Measurements from ENCODE around the gene KCNIP1.

Gene KCNIP1

GRCh38 chr5:170571281-170571731 lies 67.5 kb downstream of the KCNIP1 start:
- Mint-ChIP-seq H3K4me3 (no peak overlapping the region), H3K27me3 (ENCODE audit: low read depth) (peaks cover 46% of the 10 kb centered on the region), H3K36me3 (ENCODE audit: low read depth) (no peaks in the 10 kb centered on the region), H3K9me3 (peaks cover 2% of the 10 kb centered on the region), H3K4me1 (peaks cover 25% of the 10 kb centered on the region), H3K27ac (peak overlapping the region; percentile 18 to 34 (median 28))
- TF ChIP-seq CTCF (IDR thresholded peaks at IDR 0.05; ENCODE audit: unreplicated experiment in 3 of 3): no peak

GRCh38 chr5:170571875-170572852 lies 68.3 kb downstream of the KCNIP1 start:
- peaks cover 2% of the 10 kb centered on the region for H3K9me3 Mint-ChIP-seq
- no peaks in the 10 kb centered on the region for H3K36me3 Mint-ChIP-seq (ENCODE audit: low read depth)
- no peak for TF ChIP-seq CTCF (IDR thresholded peaks at IDR 0.05; ENCODE audit: unreplicated experiment in 3 of 3)
- H3K27ac Mint-ChIP-seq: peak overlapping the region; percentile 28 to 46 (median 34)
- peaks cover 52% of the 10 kb centered on the region for H3K27me3 Mint-ChIP-seq (ENCODE audit: low read depth)
- H3K4me1 Mint-ChIP-seq: peaks cover 27% of the 10 kb centered on the region
- peak overlapping the region in 1 of 3 experiments; percentile 9 for H3K4me3 Mint-ChIP-seq

GRCh38 chr5:170573114-170573513 lies 69.3 kb downstream of the KCNIP1 start:
- Mint-ChIP-seq H3K27me3 (ENCODE audit: low read depth) (peaks cover 55% of the 10 kb centered on the region), H3K36me3 (ENCODE audit: low read depth) (no peaks in the 10 kb centered on the region), H3K4me1 (peaks cover 30% of the 10 kb centered on the region), H3K27ac (peak overlapping the region in 1 of 3 experiments; percentile 46), H3K9me3 (peaks cover 5% of the 10 kb centered on the region), H3K4me3 (no peak overlapping the region)
- TF ChIP-seq CTCF (IDR thresholded peaks at IDR 0.05; ENCODE audit: unreplicated experiment in 3 of 3): no peak

GRCh38 chr5:170573660-170574059 lies 69.8 kb downstream of the KCNIP1 start:
- TF ChIP-seq CTCF (IDR thresholded peaks at IDR 0.05; ENCODE audit: unreplicated experiment in 3 of 3): no peak
- H3K4me3 Mint-ChIP-seq: no peak overlapping the region
- no peak overlapping the region for H3K27ac Mint-ChIP-seq
- peaks cover 34% of the 10 kb centered on the region for H3K4me1 Mint-ChIP-seq
- H3K9me3 Mint-ChIP-seq: peaks cover 10% of the 10 kb centered on the region
- H3K27me3 Mint-ChIP-seq (ENCODE audit: low read depth): peaks cover 60% of the 10 kb centered on the region
- no peaks in the 10 kb centered on the region for H3K36me3 Mint-ChIP-seq (ENCODE audit: low read depth)

GRCh38 chr5:170576602-170577535 lies 73.0 kb downstream of the KCNIP1 start:
- peaks cover 26% of the 10 kb centered on the region for H3K4me1 Mint-ChIP-seq
- H3K27ac Mint-ChIP-seq: no peak overlapping the region
- TF ChIP-seq CTCF (IDR thresholded peaks at IDR 0.05; ENCODE audit: unreplicated experiment in 3 of 3): no peak
- H3K36me3 Mint-ChIP-seq (ENCODE audit: low read depth): no peaks in the 10 kb centered on the region
- H3K9me3 Mint-ChIP-seq: peaks cover 11% of the 10 kb centered on the region
- H3K27me3 Mint-ChIP-seq (ENCODE audit: low read depth): peaks cover 39% of the 10 kb centered on the region
- H3K4me3 Mint-ChIP-seq: no peak overlapping the region
